NCI-H2171 treated with DMSO at 0.1 percent for 48 hours (cell line): ENCODE data around the gene GPR42.

ENCODE experiments used
- DNase-seq: peaks from one replicate; lab custom pipeline; 2025; lab: John Stamatoyannopoulos, UW

The GPR42 gene, protein sequence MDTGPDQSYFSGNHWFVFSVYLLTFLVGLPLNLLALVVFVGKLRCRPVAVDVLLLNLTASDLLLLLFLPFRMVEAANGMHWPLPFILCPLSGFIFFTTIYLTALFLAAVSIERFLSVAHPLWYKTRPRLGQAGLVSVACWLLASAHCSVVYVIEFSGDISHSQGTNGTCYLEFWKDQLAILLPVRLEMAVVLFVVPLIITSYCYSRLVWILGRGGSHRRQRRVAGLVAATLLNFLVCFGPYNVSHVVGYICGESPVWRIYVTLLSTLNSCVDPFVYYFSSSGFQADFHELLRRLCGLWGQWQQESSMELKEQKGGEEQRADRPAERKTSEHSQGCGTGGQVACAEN

DNA sequence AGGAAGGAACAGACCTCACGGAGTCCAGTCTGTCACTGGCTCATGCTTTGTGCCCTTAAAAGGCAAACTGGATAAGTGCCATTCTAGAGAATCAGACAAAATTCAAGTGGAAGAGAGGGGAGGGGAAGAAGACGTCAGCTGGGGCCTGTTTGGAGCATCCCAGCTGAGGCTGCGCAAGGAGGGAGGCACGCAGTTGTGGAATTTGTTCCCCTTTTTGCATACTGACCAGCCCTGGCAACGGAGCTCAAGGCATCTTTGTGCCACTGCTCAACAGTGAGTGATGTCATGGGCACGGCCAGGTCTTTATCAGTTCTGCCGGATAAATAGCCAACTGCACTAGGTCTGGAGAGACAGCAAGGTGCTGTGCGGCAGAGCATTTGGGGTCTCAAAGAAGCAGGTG is at the start of gene GPR42:
GPR42 (plus strand) TSS at position 347 of the 400 bp plus-strand sequence. CDS start 292 bp downstream, outside the sequence.
- no peak for DNase-seq

DNA sequence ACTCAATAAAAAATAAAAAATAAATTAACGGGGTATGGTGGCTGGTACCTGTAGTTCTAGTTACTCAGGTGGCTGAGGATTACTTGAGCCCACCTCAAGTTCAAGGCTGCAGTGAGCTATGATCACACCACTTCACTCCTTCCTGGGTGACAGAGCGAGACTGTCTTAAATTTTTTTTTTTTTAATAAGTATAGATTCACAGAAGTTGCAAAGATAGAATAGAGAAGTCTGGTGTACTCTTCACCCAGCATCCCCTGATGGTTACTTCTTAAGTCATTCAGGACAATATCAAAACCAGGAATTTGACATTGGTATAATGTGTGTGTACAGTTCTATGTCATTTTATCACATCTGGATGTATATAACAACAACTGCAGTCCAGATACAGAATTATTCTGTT is 49.6 kb upstream of the GPR42 start:
- no peak for DNase-seq

DNA sequence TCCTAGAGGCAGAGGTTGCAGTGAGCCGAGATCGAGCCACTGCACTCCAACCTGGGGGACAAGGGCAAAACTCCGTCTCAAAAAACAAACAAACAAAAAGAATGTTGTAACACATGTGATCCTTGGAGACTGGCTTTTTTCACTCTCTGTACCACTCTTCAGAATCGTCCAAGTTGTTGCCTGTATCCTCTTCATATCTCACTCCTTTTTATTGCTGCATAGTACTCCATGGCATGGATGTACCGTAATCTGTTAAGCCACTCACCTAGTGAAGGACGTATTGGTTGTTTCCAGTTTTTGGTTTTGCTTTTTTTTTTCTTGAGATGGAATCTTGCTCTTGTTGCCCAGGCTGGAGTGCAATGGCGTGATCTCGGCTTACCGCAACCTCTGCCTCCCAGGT is 48.9 kb upstream of the GPR42 start:
- DNase-seq = no peak

DNA sequence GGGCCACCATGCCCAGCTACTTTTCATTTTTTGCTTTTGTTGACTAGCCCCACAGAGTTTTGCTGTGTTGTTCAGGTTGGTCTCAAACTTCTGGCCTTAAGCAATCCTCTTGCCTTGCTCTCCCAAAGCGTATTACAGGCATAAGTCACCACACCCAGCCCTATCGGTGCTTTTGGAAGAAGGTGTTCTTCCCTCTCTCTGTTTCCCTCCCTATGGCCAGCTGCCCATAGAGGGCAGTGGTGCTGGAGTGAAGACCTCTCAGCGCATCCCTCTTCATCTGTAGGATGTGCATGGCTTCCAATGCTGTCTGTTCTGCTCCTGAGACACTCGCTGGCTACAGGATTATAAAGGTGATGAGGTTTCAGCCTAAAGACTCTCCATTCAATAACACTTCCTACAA is 43.2 kb upstream of the GPR42 start:
- no peak for DNase-seq

DNA sequence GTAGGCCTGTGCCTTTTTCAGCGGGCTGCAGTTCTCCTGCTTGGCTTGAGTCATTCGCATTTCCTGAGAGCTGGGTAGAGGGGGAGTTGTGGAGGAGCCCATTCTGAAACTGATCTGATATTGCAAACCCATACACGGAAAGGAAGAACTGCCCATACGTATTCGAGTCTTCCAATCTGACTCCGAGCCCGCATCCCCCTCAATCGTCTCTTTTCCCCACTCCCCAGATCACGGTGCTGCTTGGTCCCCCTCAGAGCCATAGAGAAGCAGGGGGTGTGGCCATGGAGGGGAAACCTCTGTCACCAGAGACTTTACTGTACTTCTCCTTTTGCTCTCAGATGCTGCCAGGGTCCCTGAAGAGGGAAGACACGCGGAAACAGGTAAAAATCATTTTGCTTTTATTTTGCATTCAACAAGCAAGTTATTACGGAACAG is 42.0 kb upstream of the GPR42 start, which contains the start of gene CD22:
CD22 (plus strand) TSS at position 337 of the 435 bp plus-strand sequence. CDS start 2,854 bp downstream, outside the sequence.
- DNase-seq = no peak

DNA sequence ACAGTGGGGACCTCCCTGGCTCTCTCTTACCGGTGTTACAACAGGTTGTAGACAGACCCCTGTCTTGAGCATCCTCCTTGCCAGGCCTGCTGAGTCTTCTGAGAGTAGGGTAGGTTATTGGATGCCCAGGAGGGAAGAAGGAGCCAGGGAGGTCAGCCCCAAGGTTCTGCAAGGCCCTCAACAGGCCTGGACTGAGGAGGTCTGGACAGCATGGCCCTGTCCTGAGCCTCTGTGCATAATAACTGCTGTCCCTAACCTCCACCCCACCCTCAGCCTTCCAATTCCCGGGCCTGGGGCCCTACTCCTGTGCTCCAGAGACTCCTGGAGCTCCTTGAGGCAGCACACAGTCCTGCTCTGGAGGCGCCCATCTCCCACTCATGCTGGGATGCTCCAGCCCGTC is 41.5 kb upstream of the GPR42 start:
- no peak for DNase-seq

DNA sequence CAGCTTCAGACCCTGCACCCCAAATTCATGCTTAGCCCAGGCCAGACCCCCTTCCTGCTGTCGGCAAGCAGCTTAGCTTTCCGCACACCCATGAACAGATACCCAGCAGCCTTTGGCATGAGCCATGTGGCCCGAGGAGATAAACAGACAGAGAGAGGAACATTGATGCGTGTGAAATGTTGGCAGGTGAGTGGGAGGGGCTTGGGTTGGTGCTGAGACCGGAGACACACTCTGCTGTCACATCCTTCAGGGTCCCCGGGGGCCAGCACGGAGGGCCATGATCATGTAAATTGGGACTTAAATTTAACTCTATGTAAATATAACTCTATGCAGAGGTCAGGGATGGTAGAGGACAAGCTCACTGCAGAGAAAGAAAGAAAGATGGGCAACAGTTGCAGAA is 40.4 kb upstream of the GPR42 start:
- DNase-seq = peak; percentile 40

DNA sequence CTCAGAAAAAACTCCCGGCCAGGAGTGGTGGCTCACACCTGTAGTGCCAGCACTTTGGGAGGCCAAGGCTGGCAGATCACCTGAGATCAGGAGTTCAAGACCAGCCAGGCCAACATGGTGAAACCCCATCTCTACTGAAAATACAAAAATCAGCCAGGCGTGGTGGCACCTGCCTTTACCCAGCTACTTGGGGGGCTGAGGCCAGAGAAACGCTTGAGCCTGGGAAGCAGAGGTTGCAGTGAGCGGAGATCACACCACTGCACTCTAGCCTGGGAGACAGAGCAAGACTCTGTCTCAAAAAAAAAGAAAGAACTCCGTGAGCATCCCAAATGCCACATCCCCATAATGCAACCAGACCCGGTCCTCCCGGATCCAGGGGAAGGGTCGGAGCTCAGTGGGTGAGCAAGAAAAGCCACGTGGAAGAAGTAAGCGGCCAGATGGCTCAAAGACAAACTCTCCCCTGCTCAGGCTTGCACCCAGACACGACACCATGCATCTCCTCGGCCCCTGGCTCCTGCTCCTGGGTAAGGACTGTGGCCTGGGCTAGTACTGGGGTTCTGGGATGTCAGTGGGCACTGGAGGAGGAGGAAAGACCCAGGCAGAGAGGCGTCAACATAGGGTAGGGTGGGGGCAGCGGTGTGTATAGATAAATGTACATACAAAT is 39.2 kb upstream of the GPR42 start:
- no peak for DNase-seq

DNA sequence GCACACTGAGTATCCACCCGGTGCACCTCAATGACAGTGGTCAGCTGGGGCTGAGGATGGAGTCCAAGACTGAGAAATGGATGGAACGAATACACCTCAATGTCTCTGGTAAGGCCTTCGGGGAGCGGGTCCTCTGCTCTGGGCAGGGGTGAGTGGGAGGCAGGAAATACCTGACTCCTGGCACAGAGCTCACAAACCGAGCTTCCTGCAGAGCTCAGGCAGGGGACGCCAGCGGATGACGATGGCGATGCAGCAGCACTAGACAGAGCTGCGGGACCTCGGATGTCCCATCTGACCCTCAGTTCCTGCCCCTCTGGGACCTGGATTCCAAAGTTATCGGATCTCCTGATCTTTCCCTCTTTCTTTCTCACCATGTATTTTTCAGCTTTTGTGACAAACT is 38.1 kb upstream of the GPR42 start:
- no peak for DNase-seq

DNA sequence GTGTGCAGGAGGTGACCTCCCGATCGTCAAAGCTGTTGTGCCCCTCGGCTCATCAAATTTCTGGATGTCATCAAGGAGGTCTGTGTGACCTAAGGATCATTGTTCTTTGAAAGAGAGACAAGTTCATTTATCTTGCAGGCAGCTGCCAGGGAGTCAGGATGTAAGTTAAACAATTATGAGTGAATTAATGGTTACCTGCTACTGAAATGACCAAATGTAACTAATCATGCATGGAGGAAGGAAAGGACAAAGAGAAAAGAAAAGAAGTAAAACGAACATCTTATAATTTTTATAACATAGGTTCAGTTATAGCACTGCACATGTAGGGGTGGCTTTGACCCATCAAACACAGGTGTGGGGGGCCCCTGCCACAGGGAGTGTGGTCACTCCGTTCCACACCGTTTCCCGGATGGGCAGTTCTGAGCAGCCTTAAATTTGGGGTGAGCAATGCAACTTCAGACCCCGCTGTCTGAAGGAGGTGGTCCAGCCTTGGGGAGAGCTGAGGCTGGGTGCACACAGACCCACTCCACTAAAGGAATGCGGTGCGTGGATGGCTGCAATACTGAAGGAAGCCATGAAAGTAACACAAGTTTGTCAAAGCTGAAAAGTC is 36.6 kb upstream of the GPR42 start:
- DNase-seq = no peak

DNA sequence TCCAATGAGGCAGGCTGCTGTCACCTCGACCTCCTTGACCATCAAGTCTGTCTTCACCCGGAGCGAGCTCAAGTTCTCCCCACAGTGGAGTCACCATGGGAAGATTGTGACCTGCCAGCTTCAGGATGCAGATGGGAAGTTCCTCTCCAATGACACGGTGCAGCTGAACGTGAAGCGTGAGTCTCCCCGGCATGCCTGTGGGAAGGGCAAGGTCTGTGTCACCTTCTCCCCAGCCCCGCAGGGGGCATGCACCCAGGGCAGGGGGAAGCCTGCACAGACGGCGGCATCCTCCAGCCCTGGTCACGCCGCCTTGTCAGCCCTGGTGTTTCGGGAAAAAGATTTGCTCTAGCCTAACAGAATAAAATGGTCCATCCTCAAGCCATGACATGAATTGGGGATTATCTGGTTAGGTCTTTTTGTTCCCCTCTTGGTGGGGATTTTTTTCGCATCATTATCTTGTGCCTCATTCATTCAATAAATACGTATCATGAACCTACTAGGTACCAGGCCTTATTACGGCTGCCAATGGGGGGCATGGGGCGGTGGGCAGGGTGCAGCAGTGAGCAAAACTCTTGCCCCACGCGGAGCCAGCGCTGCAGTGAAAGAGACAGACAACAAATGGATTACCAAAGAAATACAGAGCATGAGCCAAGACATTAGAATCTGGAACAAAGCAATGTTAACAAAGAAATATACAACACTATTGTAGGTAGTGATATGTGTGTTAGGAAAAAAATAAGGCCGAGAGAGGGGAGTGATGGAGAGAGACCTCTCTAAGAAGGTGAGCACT is 34.5 kb upstream of the GPR42 start:
- no peak for DNase-seq

DNA sequence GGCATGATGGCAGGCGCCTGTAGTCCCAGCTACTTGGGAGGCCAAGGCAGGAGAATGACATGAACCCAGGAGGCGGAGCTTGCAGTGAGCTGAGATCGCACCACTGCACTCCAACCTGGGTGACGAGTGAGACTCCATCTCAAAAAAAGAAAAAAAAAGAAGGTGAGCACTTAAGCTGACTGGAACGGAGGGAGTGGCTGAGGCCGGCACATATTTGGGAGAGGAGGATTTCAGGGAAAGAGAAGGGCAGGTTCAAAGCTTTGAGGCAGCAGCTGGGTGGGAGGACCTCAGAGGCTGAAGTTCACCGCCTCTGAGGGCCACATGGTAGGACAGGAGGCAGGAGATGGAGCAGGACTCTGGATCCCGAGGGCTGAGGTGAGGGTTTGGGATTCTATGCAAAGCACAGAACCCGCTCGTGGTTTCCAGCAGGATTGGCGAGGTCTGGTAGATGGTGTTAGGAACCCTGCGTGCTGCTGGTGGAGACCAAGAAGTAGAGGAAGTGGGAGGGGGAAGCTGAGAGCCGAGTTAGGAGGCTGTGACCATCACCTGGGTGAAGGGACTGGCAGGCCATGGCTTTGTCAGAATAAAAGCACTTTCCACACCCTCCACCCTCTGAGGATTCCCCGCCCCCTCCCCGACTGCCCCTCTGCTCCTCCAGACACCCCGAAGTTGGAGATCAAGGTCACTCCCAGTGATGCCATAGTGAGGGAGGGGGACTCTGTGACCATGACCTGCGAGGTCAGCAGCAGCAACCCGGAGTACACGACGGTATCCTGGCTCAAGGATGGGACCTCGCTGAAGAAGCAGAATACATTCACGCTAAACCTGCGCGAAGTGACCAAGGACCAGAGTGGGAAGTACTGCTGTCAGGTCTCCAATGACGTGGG is 33.5 kb upstream of the GPR42 start:
- DNase-seq = no peak

DNA sequence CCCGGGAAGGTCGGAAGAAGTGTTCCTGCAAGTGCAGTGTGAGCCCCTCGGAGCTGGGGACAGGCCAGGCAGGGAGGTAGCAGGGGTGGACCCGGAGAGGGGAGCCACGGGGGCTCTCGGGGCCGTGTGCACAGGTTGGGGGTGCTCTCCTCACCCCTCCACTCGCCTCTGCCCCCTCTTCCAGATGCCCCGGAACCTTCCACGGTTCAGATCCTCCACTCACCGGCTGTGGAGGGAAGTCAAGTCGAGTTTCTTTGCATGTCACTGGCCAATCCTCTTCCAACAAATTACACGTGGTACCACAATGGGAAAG is 32.9 kb upstream of the GPR42 start:
- DNase-seq = no peak

DNA sequence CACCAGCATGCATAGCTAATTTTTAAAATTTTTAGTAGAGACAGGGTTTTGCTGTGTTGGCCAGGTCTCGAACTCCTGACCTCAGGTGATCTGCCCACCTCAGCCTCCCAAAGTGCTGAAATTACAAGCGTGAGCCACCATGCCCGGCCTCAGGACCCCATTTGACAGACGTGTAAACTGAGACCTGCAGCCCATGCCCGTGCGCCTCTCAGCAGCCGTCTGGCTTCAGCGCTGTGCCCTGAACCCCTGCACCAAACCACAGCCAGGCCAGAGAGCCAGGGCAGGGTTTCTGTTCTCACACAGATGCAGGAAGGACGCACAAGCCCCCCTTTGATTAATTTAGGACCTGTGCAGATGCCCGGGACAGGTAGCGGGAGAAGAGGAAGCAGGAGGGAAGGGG is 30.4 kb upstream of the GPR42 start:
- DNase-seq = no peak

DNA sequence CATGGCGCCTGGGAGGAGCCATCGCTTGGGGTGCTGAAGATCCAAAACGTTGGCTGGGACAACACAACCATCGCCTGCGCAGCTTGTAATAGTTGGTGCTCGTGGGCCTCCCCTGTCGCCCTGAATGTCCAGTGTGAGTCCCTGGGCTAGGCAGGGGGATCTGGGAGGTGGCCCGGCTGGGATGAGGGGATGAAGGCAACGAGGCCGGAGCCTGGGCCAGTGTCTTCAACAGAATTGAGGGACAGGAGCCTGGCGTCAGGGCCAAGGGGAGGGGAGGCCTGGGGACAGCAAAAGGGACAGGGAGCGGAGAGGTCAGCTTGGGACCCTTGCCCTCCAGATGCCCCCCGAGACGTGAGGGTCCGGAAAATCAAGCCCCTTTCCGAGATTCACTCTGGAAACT is 29.9 kb upstream of the GPR42 start:
- DNase-seq = no peak

DNA sequence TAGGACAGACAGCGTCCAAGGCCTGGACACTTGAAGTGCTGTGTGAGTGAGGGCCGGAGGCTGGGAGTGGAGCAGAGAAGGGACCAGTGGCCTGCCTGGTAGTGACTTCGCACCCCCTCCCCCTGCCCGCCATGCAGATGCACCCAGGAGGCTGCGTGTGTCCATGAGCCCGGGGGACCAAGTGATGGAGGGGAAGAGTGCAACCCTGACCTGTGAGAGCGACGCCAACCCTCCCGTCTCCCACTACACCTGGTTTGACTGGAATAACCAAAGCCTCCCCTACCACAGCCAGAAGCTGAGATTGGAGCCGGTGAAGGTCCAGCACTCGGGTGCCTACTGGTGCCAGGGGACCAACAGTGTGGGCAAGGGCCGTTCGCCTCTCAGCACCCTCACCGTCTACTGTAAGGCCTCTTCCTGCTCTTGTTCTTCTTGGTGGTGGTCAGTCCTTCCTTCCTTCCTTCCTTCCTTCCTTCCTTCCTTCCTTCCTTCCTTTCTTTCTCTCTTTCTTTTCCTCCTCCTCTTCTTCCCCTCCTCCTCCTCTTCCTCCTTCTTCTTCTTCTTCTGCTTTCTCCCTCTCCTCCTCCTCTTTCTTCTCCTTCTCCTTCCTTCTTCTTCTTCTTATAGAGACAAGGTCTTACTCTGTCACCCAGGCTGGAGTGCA is 29.2 kb upstream of the GPR42 start:
- DNase-seq = no peak

DNA sequence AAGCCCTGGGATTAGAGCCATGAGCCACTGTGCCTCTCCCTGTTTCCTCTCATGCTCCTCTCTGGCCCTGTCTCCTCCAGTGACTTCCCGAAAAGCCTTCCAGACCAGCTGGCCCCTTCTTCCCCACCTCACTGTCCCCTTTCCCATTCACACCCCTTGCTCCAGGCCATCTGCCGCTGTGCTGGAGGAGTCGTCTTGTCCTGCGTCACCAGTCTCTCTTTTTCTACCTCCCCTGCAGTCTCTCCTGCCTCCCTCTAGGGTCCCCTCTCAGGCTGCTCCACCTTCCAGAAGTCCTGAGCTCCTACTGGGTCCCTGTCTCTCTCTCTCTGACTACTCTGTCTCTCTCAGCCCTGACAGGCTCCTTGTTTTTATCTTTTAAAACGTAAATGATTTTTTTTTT is 28.4 kb upstream of the GPR42 start:
- peak; percentile 41 for DNase-seq

DNA sequence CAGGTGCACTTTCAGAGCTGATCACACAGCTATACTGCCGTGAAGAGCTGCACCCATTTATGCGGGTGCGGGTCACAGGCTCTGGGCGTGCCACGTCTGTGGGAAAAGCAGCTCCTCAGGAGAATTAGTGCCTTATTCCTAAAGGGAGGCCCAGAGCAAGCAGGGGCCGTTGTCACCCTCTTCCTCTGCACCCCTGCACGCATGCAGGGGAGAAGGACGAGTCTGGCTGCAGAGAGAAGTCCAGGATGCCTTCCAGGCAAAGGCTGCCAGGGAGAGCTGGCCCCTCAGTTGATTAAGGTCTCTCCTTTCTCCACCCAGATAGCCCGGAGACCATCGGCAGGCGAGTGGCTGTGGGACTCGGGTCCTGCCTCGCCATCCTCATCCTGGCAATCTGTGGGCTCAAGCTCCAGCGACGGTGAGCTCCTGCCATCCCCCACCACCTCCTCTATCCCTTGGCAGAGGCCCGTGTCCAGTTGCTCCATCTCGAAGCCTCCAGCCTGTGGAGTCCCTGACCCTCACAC is 26.3 kb upstream of the GPR42 start:
- DNase-seq = no peak

DNA sequence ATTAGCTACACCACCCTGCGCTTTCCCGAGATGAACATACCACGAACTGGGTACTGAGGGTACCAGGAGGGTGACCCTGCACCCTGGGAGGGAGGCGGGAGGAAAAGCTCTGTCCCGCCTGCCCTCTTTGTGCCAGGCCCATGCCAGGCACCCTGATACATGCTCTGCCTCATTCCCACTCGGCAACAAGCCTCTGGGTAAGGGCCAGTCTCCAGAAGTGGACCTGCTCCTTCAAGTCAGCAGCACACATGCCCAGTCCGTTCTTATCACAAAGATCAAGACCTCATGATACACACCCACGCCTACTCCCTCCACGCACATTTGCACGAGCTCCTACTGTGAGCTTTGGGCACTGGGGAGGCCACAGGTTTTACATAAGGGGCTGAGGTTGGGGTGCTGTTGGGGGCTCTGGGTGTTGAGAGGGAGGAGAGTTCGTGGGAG is 25.2 kb upstream of the GPR42 start:
- DNase-seq = no peak

DNA sequence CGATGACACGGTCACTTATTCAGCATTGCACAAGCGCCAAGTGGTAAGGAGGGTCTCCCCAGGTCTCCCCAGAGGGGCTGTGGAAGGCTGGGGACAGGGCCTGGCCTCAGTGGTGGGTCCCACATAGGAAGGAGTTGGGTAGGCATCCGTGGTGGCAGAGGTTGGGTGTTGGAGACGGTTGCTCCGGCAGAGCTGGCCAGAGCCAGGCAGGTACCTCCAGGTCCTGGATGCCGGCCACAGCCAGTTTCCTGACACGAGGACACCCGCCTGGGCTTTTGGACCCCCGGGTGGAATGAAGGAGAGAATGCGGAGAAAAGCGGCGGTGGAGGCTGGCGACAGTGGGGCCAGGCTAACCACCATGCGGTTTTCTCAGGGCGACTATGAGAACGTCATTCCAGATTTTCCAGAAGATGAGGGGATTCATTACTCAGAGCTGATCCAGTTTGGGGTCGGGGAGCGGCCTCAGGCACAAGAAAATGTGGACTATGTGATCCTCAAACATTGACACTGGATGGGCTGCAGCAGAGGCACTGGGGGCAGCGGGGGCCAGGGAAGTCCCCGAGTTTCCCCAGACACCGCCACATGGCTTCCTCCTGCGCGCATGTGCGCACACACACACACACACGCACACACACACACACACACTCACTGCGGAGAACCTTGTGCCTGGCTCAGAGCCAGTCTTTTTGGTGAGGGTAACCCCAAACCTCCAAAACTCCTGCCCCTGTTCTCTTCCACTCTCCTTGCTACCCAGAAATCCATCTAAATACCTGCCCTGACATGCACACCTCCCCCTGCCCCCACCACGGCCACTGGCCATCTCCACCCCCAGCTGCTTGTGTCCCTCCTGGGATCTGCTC is 24.4 kb upstream of the GPR42 start:
- no peak for DNase-seq
